Astrocyte (in vitro differentiated cells and primary cell): ENCODE results near the gene C16orf86. TPM values are rescaled to one million over a fixed set of nuclear protein-coding genes. Genes with fewer than 3 reads are reported as not detected.

Experiments used
- DNase-seq: peaks from one replicate; pipeline ENCODE4 v3.0.0-alpha.2; 2010; ENCODE audit warnings: low read depth
- FAIRE-seq: peaks from 2 replicates; lab custom pipeline; 2011; peaks lifted over from hg19 to GRCh38; lab: Jason Lieb, UNC
- H2AFZ ChIP-seq: 2 replicates; pipeline ENCODE4 v1.6.0; 2012; ENCODE audit warnings: low read depth, low read length, inconsistent platforms
- H3K27ac ChIP-seq: 2 replicates; pipeline ENCODE4 v1.5.1; 2011; ENCODE audit warnings: low read depth, low read length, inconsistent platforms
- H3K27me3 ChIP-seq: 2 replicates; pipeline ENCODE4 v1.6.0; 2011; ENCODE audit warnings: low read length, inconsistent platforms; ENCODE audit not compliant: insufficient read depth
- H3K36me3 ChIP-seq: 2 replicates; pipeline ENCODE4 v1.5.1; 2011; ENCODE audit warnings: low read length, inconsistent platforms; ENCODE audit not compliant: insufficient read depth
- H3K4me1 ChIP-seq: 2 replicates; pipeline ENCODE4 v1.5.1; 2011; ENCODE audit warnings: low read length, inconsistent platforms; ENCODE audit not compliant: insufficient read depth
- H3K4me2 ChIP-seq: 2 replicates; pipeline ENCODE4 v1.6.0; 2012; ENCODE audit warnings: low read length, inconsistent platforms
- H3K4me3 ChIP-seq: 2 replicates; pipeline ENCODE4 v1.5.1; 2011; ENCODE audit warnings: low read depth, mild to moderate bottlenecking, low read length, inconsistent platforms; ENCODE audit not compliant: insufficient read depth
- H3K79me2 ChIP-seq: 2 replicates; pipeline ENCODE4 v1.6.0; 2012; ENCODE audit warnings: mild to moderate bottlenecking, low read length, inconsistent platforms; ENCODE audit not compliant: insufficient read depth
- H3K9ac ChIP-seq: 2 replicates; pipeline ENCODE4 v1.6.0; 2012; ENCODE audit warnings: mild to moderate bottlenecking, low read length, inconsistent platforms
- H3K9me3 ChIP-seq: 2 replicates; pipeline ENCODE4 v1.5.1; 2012; ENCODE audit warnings: low read depth, mild to moderate bottlenecking, low read length, inconsistent platforms; ENCODE audit not compliant: insufficient read depth
- H4K20me1 ChIP-seq: 2 replicates; pipeline ENCODE4 v1.6.0; 2012; ENCODE audit warnings: low read length, inconsistent platforms; ENCODE audit not compliant: insufficient read depth
- H3K27ac Mint-ChIP-seq: one replicate; pipeline ENCODE4 v1.8.0; 2021; ENCODE audit warnings: mild to moderate bottlenecking, mixed read lengths; ENCODE audit not compliant: unreplicated experiment
- H3K27me3 Mint-ChIP-seq: one replicate; pipeline ENCODE4 v1.8.0; 2021; ENCODE audit warnings: low read depth, mixed read lengths; ENCODE audit not compliant: unreplicated experiment
- H3K36me3 Mint-ChIP-seq: one replicate; pipeline ENCODE4 v1.8.0; 2021; ENCODE audit warnings: low read depth, mixed read lengths; ENCODE audit not compliant: unreplicated experiment
- H3K4me1 Mint-ChIP-seq: one replicate; pipeline ENCODE4 v1.8.0; 2021; ENCODE audit warnings: low read depth, mixed read lengths; ENCODE audit not compliant: unreplicated experiment
- H3K4me3 Mint-ChIP-seq: one replicate; pipeline ENCODE4 v1.8.0; 2021; ENCODE audit warnings: mild to moderate bottlenecking, moderate library complexity, mixed read lengths; ENCODE audit not compliant: unreplicated experiment
- H3K9me3 Mint-ChIP-seq: one replicate; pipeline ENCODE4 v1.8.0; 2021; ENCODE audit warnings: mild to moderate bottlenecking, mixed read lengths; ENCODE audit not compliant: unreplicated experiment
- EZH2 ChIP-seq: IDR thresholded peaks from 2 replicates; pipeline ENCODE4 v1.6.1; 2012; ENCODE audit warnings: mild to moderate bottlenecking, low read length, inconsistent platforms; ENCODE audit not compliant: insufficient read depth
- total RNA-seq: library from RNA; stranded (reverse); gene quantifications from 2 replicates; pipeline ENCODE4 v1.2.1, GENCODE V29; 2021
- TF ChIP-seq, protein P1 (sequence below): IDR thresholded peaks from 2 replicates; pipeline ENCODE4 v1.5.1; 2011; ENCODE audit warnings: low read depth, mild to moderate bottlenecking, inconsistent platforms, low read length, moderate library complexity; ENCODE audit not compliant: insufficient read depth

Gene C16orf86
- total RNA-seq, 1 donor from 2014 or later: 0.32 TPM

DNA sequence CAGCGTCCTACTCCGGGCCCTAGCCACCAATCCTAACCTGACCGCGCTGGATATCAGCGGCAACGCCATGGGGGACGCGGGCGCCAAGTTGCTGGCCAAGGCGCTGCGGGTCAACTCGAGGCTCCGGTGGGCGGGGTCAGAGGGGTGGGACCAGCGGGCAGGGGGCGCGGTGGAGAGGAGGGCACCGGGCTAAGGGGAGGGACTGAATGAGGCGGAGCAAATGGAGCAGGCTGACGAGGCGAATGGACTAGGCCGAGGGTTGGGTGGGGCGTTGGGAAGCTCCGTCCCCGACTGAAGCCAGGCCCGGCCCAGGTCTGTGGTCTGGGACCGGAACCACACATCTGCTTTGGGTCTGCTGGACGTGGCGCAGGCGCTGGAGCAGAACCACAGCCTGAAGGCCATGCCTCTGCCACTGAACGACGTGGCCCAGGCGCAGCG, 17.1 kb upstream of the C16orf86 start:
- Histone ChIP-seq H3K4me3 (no peak overlapping the region), H3K9ac (no peak overlapping the region), H3K9me3 (no peaks in the 10 kb centered on the region), H3K27ac (no peak overlapping the region), H3K4me1 (peaks cover 7% of the 10 kb centered on the region), H4K20me1 (peaks cover 18% of the 10 kb centered on the region), H3K4me2 (no peak overlapping the region), H3K27me3 (peaks cover 51% of the 10 kb centered on the region), H2AFZ (no peak overlapping the region), H3K79me2 (no peaks in the 10 kb centered on the region), H3K36me3 (no peaks in the 10 kb centered on the region)
- Mint-ChIP-seq H3K36me3 (peaks cover 7% of the 10 kb centered on the region), H3K27ac (no peak overlapping the region), H3K27me3 (peaks cover 45% of the 10 kb centered on the region), H3K4me1 (peaks cover 1% of the 10 kb centered on the region), H3K9me3 (peaks cover 5% of the 10 kb centered on the region), H3K4me3 (no peak overlapping the region)
- TF ChIP-seq, protein P1, sequence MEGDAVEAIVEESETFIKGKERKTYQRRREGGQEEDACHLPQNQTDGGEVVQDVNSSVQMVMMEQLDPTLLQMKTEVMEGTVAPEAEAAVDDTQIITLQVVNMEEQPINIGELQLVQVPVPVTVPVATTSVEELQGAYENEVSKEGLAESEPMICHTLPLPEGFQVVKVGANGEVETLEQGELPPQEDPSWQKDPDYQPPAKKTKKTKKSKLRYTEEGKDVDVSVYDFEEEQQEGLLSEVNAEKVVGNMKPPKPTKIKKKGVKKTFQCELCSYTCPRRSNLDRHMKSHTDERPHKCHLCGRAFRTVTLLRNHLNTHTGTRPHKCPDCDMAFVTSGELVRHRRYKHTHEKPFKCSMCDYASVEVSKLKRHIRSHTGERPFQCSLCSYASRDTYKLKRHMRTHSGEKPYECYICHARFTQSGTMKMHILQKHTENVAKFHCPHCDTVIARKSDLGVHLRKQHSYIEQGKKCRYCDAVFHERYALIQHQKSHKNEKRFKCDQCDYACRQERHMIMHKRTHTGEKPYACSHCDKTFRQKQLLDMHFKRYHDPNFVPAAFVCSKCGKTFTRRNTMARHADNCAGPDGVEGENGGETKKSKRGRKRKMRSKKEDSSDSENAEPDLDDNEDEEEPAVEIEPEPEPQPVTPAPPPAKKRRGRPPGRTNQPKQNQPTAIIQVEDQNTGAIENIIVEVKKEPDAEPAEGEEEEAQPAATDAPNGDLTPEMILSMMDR: no peak
- no peak for TF ChIP-seq EZH2
- DNase-seq (no peak), FAIRE-seq (no peak)

DNA sequence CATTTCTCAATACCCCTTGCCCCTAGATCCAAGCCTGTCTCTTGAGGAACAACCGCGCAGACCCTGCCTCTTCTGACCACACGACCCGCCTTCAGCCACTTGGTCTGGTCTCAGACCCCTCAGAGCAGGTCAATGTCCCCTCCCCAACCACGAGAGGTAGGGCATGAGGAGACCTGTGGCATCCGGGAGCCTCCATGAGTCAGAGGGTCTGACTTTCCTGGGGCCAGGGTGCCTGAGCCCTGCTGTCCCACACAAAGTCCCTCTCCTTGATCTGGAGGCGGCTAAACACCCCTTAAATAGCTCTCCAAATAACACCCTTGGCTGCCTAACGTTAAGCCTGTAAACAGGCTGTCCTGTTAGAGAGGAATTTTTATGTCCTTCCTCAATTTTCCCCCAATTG, 16.6 kb upstream of the C16orf86 start:
- Histone ChIP-seq H3K4me2 (no peak overlapping the region), H3K4me1 (peaks cover 7% of the 10 kb centered on the region), H2AFZ (no peak overlapping the region), H3K9ac (no peak overlapping the region), H3K79me2 (no peaks in the 10 kb centered on the region), H3K4me3 (no peak overlapping the region), H3K27me3 (peaks cover 50% of the 10 kb centered on the region), H3K36me3 (no peaks in the 10 kb centered on the region), H3K27ac (no peak overlapping the region), H3K9me3 (no peaks in the 10 kb centered on the region), H4K20me1 (peaks cover 18% of the 10 kb centered on the region)
- Mint-ChIP-seq H3K4me3 (peak overlapping the region; percentile 66), H3K27me3 (peaks cover 50% of the 10 kb centered on the region), H3K9me3 (peaks cover 5% of the 10 kb centered on the region), H3K27ac (no peak overlapping the region), H3K36me3 (peaks cover 7% of the 10 kb centered on the region), H3K4me1 (peaks cover 1% of the 10 kb centered on the region)
- TF ChIP-seq, protein P1: no peak
- TF ChIP-seq EZH2: no peak
- FAIRE-seq (no peak), DNase-seq (no peak)

- Histone ChIP-seq H3K27me3 (peaks cover 46% of the 10 kb centered on the region), H4K20me1 (peaks cover 23% of the 10 kb centered on the region), H3K9ac (no peak overlapping the region), H3K4me1 (peaks cover 7% of the 10 kb centered on the region), H3K4me2 (no peak overlapping the region), H3K27ac (no peak overlapping the region), H3K9me3 (no peaks in the 10 kb centered on the region), H3K36me3 (no peaks in the 10 kb centered on the region), H3K79me2 (no peaks in the 10 kb centered on the region), H2AFZ (no peak overlapping the region), H3K4me3 (no peak overlapping the region)
- FAIRE-seq: no peak
- Mint-ChIP-seq H3K36me3 (peaks cover 9% of the 10 kb centered on the region), H3K4me3 (no peak overlapping the region), H3K9me3 (peaks cover 5% of the 10 kb centered on the region), H3K27ac (no peak overlapping the region), H3K27me3 (peaks cover 54% of the 10 kb centered on the region), H3K4me1 (peaks cover 1% of the 10 kb centered on the region)
- TF ChIP-seq EZH2: no peak
- TF ChIP-seq, protein P1: no peak
- DNase-seq: no peak
Observed at GRCh38 chr16:67651039-67651438, 15.6 kb upstream of the C16orf86 start.
